Tibial artery (tissue), 4 donors: ENCODE measurements around the gene STX1B.

Experiments used
- DNase-seq, 2 donors: peaks; one replicate each; pipeline ENCODE4 v3.0.0-alpha.2; 2019
- H3K27ac ChIP-seq, 2 donors: fragments of 200-600 bp; sonication (generic) in 1 of 2; 1 replicate in 1 of 2; 2 replicates in 1 of 2; pipeline ENCODE4 v1.5.1; 2018 to 2019; ENCODE audit warnings: mild to moderate bottlenecking in 1 of 2
- H3K27me3 ChIP-seq, 2 donors: fragments of 200-600 bp; sonication (generic) in 1 of 2; one replicate each; pipeline versions ENCODE4 v1.5.1 to v1.6.0; 2016 to 2019
- H3K36me3 ChIP-seq, 3 donors: fragments of 200-600 bp; sonication (generic) in 2 of 3; one replicate each; pipeline ENCODE4 v1.5.1; 2016 to 2019; ENCODE audit warnings: mild to moderate bottlenecking in 2 of 3
- H3K4me1 ChIP-seq, 4 donors: fragments of 200-600 bp; sonication (generic) in 2 of 4; 1 replicate in 3 of 4; 2 replicates in 1 of 4; pipeline ENCODE4 v1.5.1; 2016 to 2019
- H3K4me3 ChIP-seq, 2 donors: fragments of 200-600 bp; sonication (generic) in 1 of 2; 1 replicate in 1 of 2; 2 replicates in 1 of 2; pipeline ENCODE4 v1.5.1; 2018 to 2019; ENCODE audit warnings: mild to moderate bottlenecking in 2 of 2
- H3K9me3 ChIP-seq, 3 donors: fragments of 200-600 bp; sonication (generic) in 1 of 3; one replicate each; pipeline ENCODE4 v1.5.1; 2016 to 2019
- CTCF ChIP-seq, 2 experiments: fragments of 200-600 bp in 1 of 2; fragments of 450-650 bp in 1 of 2; IDR thresholded peaks; one replicate each; pipeline ENCODE4 v1.5.1; 2017 to 2019; ENCODE audit warnings: antibody characterized with exemption in 2 of 2, mild to moderate bottlenecking in 1 of 2, moderate library complexity in 1 of 2
- intact Hi-C: fragments of 100-400 bp; cut with DNase I; formaldehyde crosslinking; loops from one replicate; pipeline ENCODE4 v1.15.0; 2023; ENCODE audit warnings: low total_unique reads

Gene STX1B

GRCh38 chr16:30997725-30998711, 12.4 kb downstream of the STX1B start:
- no peak for DNase-seq
- TF ChIP-seq CTCF (IDR thresholded peaks at IDR 0.05), result no peak
- Histone ChIP-seq H3K27ac (peak overlapping the region; percentile 71 to 79), H3K4me3 (peak overlapping the region; percentile 53 to 59), H3K27me3 (no peaks in the 10 kb centered on the region), H3K4me1 (peaks cover 0 to 27% (median 17%) of the 10 kb centered on the region in 4 donors), H3K9me3 (no peaks in the 10 kb centered on the region), H3K36me3 (no peaks in the 10 kb centered on the region)
- intact Hi-C loops, result loop anchor here (5.0 kb wide), 1 partner anchor 34 kb away; the partner anchor contains the start of gene STX4

- Histone ChIP-seq H3K27me3 (no peaks in the 10 kb centered on the region), H3K27ac (peak overlapping the region; percentile 71 to 79), H3K36me3 (no peaks in the 10 kb centered on the region), H3K9me3 (no peaks in the 10 kb centered on the region), H3K4me1 (peaks cover 0 to 27% (median 17%) of the 10 kb centered on the region in 4 donors), H3K4me3 (peak overlapping the region; percentile 53 to 59)
- TF ChIP-seq CTCF (IDR thresholded peaks at IDR 0.05), result no peak
- intact Hi-C loops, result loop anchor here (5.0 kb wide), 1 partner anchor 35 kb away; the partner anchor contains the start of gene STX4
- peak; percentile 81 to 91 for DNase-seq
These were observed 13.3 kb downstream of the STX1B start for GRCh38 chr16:30996985-30997724.

GRCh38 chr16:30996324-30996984, 14.0 kb downstream of the STX1B start:
- peak overlapping the region; percentile 53 to 59 for H3K4me3 ChIP-seq
- TF ChIP-seq CTCF (IDR thresholded peaks at IDR 0.05), result no peak
- peak overlapping the region; percentile 71 to 79 for H3K27ac ChIP-seq
- no peak for DNase-seq
- no peaks in the 10 kb centered on the region for H3K27me3 ChIP-seq
- peaks cover 0 to 27% (median 17%) of the 10 kb centered on the region in 4 donors for H3K4me1 ChIP-seq
- intact Hi-C loops, result loop anchor here (5.0 kb wide), 1 partner anchor 36 kb away; the partner anchor contains the start of gene STX4
- H3K36me3 ChIP-seq, result no peaks in the 10 kb centered on the region
- no peaks in the 10 kb centered on the region for H3K9me3 ChIP-seq

GRCh38 chr16:30995927-30996323, 14.5 kb downstream of the STX1B start:
- Histone ChIP-seq H3K27me3 (no peaks in the 10 kb centered on the region), H3K4me3 (peak overlapping the region in 1 of 2 donors; percentile 59), H3K27ac (peak overlapping the region; percentile 71 to 79), H3K36me3 (no peaks in the 10 kb centered on the region), H3K9me3 (no peaks in the 10 kb centered on the region), H3K4me1 (peaks cover 0 to 27% (median 17%) of the 10 kb centered on the region in 4 donors)
- intact Hi-C loops, result loop anchor here (5.0 kb wide), 1 partner anchor 36 kb away; the partner anchor contains the start of gene STX4
- no peak for TF ChIP-seq CTCF (IDR thresholded peaks at IDR 0.05)
- DNase-seq, result no peak
